Ectodermal cell (in vitro differentiated cells): ENCODE results near the gene ERC1.

ENCODE experiments used
- H3K27ac ChIP-seq: 2 replicates; pipeline ENCODE4 v1.7.0; 2013; ENCODE audit warnings: mild to moderate bottlenecking, low read depth, low read length; ENCODE audit not compliant: insufficient read depth, poor library complexity, severe bottlenecking
- H3K27me3 ChIP-seq: 2 replicates; pipeline ENCODE4 v1.7.0; 2013; ENCODE audit warnings: mild to moderate bottlenecking, low read length; ENCODE audit not compliant: insufficient read depth, control insufficient read depth, poor library complexity, severe bottlenecking
- H3K36me3 ChIP-seq: one replicate; pipeline ENCODE4 v1.7.0; 2013; ENCODE audit warnings: low read length; ENCODE audit not compliant: control insufficient read depth, insufficient read depth
- H3K4me1 ChIP-seq: one replicate; pipeline ENCODE4 v1.7.0; 2013; ENCODE audit warnings: low read length; ENCODE audit not compliant: control insufficient read depth, insufficient read depth
- H3K4me3 ChIP-seq: 2 replicates; pipeline ENCODE4 v1.7.0; 2013; ENCODE audit warnings: low read depth, low read length, control low read depth; ENCODE audit not compliant: insufficient read depth
- H3K9me3 ChIP-seq: 2 replicates; pipeline ENCODE4 v1.7.0; 2013; ENCODE audit warnings: mild to moderate bottlenecking, low read length, moderate library complexity; ENCODE audit not compliant: control insufficient read depth
- WGBS, 2 experiments: methylation state at CpG; one replicate each; pipeline ENCODE4 v1.1.7; 2013; ENCODE audit warnings: missing lambda C conversion rate in 2 of 2; 5-methylcytosine and 5-hydroxymethylcytosine counted together

ERC1 gene

DNA sequence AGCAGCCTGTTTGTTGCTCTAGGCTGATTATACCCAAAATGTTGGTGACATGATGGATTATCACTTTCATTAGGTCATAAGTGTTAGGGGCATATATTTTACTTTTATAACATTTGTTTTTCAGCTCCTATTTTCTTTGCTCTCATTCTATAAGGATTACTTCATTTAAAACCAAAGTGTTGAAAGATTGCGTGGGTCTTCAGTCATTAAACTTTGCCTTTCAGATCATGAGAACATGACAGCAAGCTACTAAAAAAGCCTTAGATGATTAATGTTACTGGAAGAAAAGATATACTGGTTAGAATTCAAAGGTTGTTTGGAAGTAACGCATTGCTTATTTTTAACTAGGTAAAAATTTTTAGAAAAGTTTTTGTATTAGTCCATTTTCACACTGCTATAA lies 156.8 kb downstream of the ERC1 start:
- 95 to 100% methylated on average over 1 to 2 of the region's 2 CpGs for WGBS, 2 experiments
- H3K36me3 ChIP-seq: no peaks in the 10 kb centered on the region
- no peak overlapping the region for H3K4me3 ChIP-seq

DNA sequence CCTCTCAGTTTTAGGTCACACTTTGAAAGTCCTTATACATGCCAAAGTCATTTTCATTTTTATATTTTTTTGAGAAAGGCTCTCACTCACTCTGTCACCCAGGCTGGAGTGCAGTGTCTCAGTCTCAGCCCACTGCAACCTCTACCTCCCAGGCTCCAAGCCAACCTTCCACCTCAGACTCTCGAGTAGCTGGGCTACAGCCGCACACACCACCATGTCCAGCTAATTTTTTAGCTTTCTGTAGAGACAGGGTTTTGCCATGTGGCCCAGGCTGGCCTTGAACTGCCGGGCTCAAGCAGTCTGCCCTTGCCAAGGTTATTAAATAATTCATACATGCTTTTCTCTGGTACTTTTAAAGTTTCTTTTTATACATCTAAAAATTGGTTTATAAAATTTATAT lies 166.0 kb downstream of the ERC1 start:
- no peaks in the 10 kb centered on the region for H3K36me3 ChIP-seq
- no peak overlapping the region for H3K4me3 ChIP-seq
- H3K4me1 ChIP-seq: peaks cover 6% of the 10 kb centered on the region
- H3K9me3 ChIP-seq: no peaks in the 10 kb centered on the region
- no peak overlapping the region for H3K27ac ChIP-seq
- H3K27me3 ChIP-seq: no peaks in the 10 kb centered on the region
- WGBS, 2 experiments: 85 to 94% methylated on average over 3 of the region's 3 CpGs

More for the DNA sequence above, 156.8 kb downstream of the ERC1 start:
- no peaks in the 10 kb centered on the region for H3K9me3 ChIP-seq
- H3K27me3 ChIP-seq: no peaks in the 10 kb centered on the region
- no peaks in the 10 kb centered on the region for H3K4me1 ChIP-seq
- H3K27ac ChIP-seq: no peak overlapping the region

DNA sequence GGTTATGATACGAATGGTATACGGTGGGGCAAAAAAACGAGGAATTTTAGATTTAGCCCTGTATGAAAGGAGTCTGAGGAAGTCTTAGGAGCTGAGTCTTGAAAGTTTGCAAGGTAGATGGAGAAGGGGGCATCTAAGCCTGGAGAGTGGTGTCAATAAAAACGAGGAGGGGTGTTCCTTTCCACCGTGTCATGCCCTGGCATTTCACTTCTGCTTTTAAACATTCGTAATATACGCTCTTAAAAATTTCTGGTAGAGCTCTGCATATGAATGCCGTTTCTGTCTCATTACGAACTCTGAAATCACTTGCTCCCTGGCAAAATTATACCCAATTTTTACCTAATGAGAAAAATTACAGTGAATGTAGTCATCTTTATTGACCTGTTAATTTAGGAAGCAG lies 170.2 kb downstream of the ERC1 start:
- no peaks in the 10 kb centered on the region for H3K27me3 ChIP-seq
- WGBS, 2 experiments: 95 to 96% methylated on average over 9 of the region's 9 CpGs
- no peaks in the 10 kb centered on the region for H3K9me3 ChIP-seq
- peaks cover 10% of the 10 kb centered on the region for H3K4me1 ChIP-seq
- no peak overlapping the region for H3K4me3 ChIP-seq
- H3K27ac ChIP-seq: no peak overlapping the region
- H3K36me3 ChIP-seq: no peaks in the 10 kb centered on the region

DNA sequence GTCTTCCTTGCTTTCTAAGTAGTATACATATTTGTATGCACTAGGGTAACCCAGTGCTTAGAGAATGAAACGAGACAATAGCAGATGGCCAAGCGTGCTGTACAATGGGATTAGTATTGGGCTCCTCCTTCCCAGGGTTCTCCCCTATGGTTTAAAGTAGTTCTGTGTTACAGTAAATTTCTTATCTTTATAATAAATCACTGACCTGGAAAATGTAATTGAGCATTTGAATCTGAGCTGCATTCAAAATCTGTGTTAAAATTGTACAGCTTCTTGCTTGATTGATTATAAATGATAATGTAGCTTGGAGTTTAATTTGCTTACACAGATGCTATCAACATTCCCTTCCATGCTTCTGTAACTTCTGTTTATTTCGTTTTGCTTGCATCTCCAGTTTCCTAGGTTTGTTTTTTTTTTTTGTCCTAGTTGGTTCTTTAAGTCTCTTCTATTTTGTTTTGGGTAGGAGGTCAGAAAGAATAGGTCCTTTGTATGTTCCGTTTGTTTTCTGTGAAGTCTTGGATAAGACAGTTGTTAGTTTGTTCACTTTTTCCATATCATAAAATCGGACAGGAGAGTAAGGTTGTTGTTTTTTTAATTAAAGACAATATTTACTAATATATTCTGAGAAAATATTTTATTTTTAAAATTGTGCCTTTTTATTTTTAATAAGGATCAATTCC lies 171.2 kb downstream of the ERC1 start:
- WGBS, 2 experiments: 75 to 94% methylated on average over 2 to 4 of the region's 5 CpGs
- Histone ChIP-seq H3K36me3 (no peaks in the 10 kb centered on the region), H3K27me3 (no peaks in the 10 kb centered on the region), H3K4me3 (no peak overlapping the region), H3K4me1 (peaks cover 10% of the 10 kb centered on the region), H3K27ac (no peak overlapping the region), H3K9me3 (no peaks in the 10 kb centered on the region)

DNA sequence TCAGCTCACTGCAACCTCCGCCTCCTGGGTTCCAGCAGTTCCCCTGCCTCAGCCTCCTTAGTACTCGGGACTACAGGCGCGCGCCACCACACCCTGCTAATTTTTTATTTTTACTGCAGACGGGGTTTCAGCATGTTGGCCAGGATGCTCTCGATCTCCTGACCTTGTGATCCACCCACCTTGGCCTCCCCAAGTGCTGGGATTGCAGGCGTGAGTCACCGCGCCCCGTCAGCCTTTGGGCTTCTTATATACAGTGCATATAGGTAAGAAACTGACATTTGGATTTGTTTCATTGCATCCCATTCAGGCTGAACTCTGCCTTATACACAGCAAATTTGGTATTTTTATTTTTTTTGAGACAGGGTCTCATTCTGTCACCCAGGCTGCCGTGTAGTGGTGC lies 176.8 kb downstream of the ERC1 start:
- no peaks in the 10 kb centered on the region for H3K9me3 ChIP-seq
- no peak overlapping the region for H3K4me3 ChIP-seq
- 90 to 94% methylated on average over 12 of the region's 12 CpGs for WGBS, 2 experiments
- no peak overlapping the region for H3K27ac ChIP-seq
- H3K27me3 ChIP-seq: no peaks in the 10 kb centered on the region
- H3K4me1 ChIP-seq: peaks cover 19% of the 10 kb centered on the region
- H3K36me3 ChIP-seq: no peaks in the 10 kb centered on the region

DNA sequence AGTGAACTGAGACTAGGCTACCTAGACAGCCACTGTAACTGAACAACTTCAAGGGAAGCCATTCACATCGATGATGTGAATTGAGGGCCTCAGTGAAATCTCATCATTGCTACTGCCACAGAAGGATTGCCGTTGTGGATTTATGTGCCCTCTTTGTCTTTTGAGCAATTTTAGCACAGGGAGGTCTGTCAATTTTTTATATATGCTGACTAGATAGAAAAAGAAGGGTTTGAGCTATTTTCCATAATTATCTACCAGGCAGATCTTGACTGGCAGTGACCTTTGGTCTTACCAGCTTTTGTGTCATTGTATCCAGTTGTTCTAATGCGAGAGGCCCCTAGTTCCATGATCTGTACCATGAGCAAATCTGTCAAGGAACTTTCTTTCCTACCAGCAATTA lies 179.4 kb downstream of the ERC1 start:
- no peaks in the 10 kb centered on the region for H3K9me3 ChIP-seq
- H3K27ac ChIP-seq: no peak overlapping the region
- WGBS, 2 experiments: 93 to 98% methylated on average over 3 of the region's 3 CpGs

DNA sequence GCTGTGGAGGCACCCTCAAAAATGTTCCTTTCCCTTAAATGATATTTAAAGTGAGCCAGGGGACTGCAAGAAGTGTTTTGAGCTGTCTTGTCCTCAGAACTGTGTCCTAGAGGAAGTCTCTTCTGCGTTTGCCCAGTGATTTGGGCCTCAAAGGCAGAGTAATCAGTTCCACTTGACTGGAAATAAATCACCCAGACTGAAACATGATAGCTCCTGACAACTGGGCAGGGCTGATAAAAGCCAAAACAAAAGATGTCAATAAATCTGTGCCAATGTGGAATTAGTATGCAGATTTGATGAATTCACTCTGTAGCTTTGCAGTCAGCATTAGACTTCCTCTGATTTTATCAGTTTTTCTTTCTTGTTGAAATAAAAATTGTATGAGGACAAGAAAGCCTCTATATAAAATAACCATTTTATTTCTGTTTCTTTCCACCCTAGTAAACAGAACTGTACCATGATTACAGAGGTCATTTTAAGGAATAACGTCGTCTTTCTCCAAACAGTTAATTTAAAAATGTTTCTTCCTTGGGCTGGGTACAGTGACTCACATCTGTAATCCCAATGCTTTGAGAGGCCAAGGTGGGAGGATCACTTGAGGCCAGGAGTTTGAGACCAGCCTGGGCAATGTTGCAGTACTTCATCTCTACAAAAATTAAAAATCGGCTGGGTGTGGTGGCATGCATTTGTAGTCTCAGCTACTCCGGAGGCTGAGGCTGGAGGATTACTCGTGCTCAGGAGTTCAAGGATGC lies 180.8 kb downstream of the ERC1 start:
- 78 to 84% methylated on average over 6 of the region's 6 CpGs for WGBS, 2 experiments
- H3K9me3 ChIP-seq: no peaks in the 10 kb centered on the region
- no peaks in the 10 kb centered on the region for H3K36me3 ChIP-seq
- H3K27me3 ChIP-seq: no peaks in the 10 kb centered on the region
- H3K4me3 ChIP-seq: no peak overlapping the region
- H3K27ac ChIP-seq: peak overlapping the region; percentile 44
- H3K4me1 ChIP-seq: peaks cover 19% of the 10 kb centered on the region

More for the DNA sequence above, 179.4 kb downstream of the ERC1 start:
- H3K4me3 ChIP-seq: no peak overlapping the region
- no peaks in the 10 kb centered on the region for H3K36me3 ChIP-seq
- H3K4me1 ChIP-seq: peaks cover 19% of the 10 kb centered on the region
- no peaks in the 10 kb centered on the region for H3K27me3 ChIP-seq

DNA sequence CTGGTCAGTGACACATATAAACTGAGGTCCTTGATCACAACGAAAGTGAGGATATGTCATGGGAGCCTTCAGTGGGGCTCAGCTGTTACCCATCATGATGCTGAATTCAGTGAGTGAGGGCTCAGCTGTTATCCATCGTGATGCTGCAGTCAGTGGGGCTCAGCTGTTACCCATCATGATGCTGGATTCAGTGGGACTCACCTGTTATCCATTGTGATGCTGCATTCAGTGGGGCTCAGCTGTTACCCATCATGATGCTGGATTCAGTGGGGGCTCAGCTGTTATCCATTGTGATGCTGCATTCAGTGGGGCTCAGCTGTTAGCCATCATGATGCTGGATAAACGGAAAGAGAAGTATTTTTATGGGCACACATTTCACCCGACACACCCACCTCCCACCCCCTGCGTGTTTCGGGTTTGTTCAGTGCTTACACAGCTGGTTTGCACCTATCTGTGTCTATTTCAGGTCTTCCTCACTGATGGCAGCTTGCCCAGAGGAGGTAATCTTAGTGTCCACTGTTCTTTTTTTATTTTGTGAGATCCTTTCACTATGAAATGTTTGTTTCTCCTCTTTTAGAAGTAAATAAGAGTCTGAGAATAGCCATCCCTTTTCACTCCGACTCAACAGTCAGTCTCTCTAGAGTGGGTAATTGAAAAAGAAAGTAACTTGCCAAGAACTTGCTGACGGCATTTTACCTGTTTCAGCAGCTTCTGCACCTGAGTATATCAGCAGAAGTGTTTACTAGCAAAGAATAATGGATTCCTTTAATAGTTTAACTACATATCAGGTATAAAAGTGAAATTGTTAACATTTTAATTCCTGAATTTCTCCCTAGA lies 183.0 kb downstream of the ERC1 start:
- no peak overlapping the region for H3K27ac ChIP-seq
- no peak overlapping the region for H3K4me3 ChIP-seq
- no peaks in the 10 kb centered on the region for H3K27me3 ChIP-seq
- 91 to 94% methylated on average over 8 of the region's 8 CpGs for WGBS, 2 experiments
- H3K4me1 ChIP-seq: peaks cover 19% of the 10 kb centered on the region
- no peaks in the 10 kb centered on the region for H3K9me3 ChIP-seq
- H3K36me3 ChIP-seq: no peaks in the 10 kb centered on the region

DNA sequence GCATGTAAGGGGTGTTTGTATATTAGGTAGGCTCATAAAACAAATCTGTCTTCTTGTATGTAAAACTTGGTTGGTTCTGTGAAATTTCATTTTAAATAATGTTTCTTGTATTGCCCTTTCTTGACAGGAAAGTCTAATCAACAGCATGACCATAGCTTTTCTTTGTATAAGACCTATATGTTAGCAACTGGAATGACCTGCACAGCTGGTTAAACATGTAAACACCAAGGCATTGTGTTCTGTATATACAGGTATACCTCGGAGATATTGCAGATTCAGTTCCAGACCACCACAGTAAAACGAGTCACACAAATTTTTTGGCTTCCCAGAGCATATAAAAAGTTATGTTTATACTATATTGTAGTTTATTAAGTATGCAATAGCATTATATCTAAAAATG lies 183.6 kb downstream of the ERC1 start:
- H3K27me3 ChIP-seq: no peaks in the 10 kb centered on the region

DNA sequence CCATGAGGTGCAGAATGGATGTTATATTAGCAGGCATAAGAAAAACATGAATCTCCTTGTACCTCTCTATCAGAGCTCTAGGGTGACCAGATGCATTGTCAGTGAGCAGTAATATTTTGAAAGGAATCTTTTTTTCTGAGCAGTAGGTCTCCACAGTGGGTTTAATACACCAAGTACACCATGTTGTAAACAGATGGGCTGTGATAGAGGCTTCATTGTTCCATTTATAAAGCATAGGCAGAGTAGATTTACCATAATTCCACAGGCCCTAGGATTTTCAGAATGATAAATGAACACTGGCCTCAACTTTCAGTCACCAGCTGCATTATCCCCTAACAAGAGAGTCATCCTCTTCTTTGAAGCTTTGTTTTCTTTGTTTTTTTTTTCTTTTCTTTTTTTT lies 185.2 kb downstream of the ERC1 start:
- H3K27me3 ChIP-seq: no peaks in the 10 kb centered on the region
- H3K27ac ChIP-seq: no peak overlapping the region
- no peaks in the 10 kb centered on the region for H3K9me3 ChIP-seq
- H3K4me1 ChIP-seq: peaks cover 11% of the 10 kb centered on the region
- H3K4me3 ChIP-seq: no peak overlapping the region
- no peaks in the 10 kb centered on the region for H3K36me3 ChIP-seq

More for the DNA sequence above, 183.6 kb downstream of the ERC1 start:
- no peaks in the 10 kb centered on the region for H3K36me3 ChIP-seq
- H3K4me1 ChIP-seq: peaks cover 15% of the 10 kb centered on the region
- H3K4me3 ChIP-seq: no peak overlapping the region
- no peaks in the 10 kb centered on the region for H3K9me3 ChIP-seq
- 100% methylated on average over 1 of the region's 2 CpGs for WGBS, 2 experiments
- H3K27ac ChIP-seq: no peak overlapping the region
